ENCODE results near the gene WDR41.

- TF ChIP-seq RNF2 (IDR thresholded peaks at IDR 0.05; ENCODE audit: borderline replicate concordance, low read depth): no peak
- no peak for TF ChIP-seq NR3C1 (IDR thresholded peaks at IDR 0.05)
- TF ChIP-seq, protein P1, sequence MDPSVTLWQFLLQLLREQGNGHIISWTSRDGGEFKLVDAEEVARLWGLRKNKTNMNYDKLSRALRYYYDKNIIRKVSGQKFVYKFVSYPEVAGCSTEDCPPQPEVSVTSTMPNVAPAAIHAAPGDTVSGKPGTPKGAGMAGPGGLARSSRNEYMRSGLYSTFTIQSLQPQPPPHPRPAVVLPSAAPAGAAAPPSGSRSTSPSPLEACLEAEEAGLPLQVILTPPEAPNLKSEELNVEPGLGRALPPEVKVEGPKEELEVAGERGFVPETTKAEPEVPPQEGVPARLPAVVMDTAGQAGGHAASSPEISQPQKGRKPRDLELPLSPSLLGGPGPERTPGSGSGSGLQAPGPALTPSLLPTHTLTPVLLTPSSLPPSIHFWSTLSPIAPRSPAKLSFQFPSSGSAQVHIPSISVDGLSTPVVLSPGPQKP (IDR thresholded peaks at IDR 0.05; ENCODE audit: low read depth, low read length): no peak
- TF ChIP-seq POLR2A (IDR thresholded peaks at IDR 0.05; ENCODE audit: low read length): no peak
- TF ChIP-seq, protein P2, sequence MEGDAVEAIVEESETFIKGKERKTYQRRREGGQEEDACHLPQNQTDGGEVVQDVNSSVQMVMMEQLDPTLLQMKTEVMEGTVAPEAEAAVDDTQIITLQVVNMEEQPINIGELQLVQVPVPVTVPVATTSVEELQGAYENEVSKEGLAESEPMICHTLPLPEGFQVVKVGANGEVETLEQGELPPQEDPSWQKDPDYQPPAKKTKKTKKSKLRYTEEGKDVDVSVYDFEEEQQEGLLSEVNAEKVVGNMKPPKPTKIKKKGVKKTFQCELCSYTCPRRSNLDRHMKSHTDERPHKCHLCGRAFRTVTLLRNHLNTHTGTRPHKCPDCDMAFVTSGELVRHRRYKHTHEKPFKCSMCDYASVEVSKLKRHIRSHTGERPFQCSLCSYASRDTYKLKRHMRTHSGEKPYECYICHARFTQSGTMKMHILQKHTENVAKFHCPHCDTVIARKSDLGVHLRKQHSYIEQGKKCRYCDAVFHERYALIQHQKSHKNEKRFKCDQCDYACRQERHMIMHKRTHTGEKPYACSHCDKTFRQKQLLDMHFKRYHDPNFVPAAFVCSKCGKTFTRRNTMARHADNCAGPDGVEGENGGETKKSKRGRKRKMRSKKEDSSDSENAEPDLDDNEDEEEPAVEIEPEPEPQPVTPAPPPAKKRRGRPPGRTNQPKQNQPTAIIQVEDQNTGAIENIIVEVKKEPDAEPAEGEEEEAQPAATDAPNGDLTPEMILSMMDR (IDR thresholded peaks at IDR 0.05): no peak
- TF ChIP-seq, protein P3, sequence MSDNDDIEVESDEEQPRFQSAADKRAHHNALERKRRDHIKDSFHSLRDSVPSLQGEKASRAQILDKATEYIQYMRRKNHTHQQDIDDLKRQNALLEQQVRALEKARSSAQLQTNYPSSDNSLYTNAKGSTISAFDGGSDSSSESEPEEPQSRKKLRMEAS (IDR thresholded peaks at IDR 0.05): no peak
- no peak for TF ChIP-seq CEBPB (IDR thresholded peaks at IDR 0.05)
- TF ChIP-seq HMGXB4 (CRISPR knock-in tag; IDR thresholded peaks at IDR 0.05; ENCODE audit: borderline replicate concordance): no peak
- no peak for TF ChIP-seq USF2 (IDR thresholded peaks at IDR 0.05)
- TF ChIP-seq, protein P4, sequence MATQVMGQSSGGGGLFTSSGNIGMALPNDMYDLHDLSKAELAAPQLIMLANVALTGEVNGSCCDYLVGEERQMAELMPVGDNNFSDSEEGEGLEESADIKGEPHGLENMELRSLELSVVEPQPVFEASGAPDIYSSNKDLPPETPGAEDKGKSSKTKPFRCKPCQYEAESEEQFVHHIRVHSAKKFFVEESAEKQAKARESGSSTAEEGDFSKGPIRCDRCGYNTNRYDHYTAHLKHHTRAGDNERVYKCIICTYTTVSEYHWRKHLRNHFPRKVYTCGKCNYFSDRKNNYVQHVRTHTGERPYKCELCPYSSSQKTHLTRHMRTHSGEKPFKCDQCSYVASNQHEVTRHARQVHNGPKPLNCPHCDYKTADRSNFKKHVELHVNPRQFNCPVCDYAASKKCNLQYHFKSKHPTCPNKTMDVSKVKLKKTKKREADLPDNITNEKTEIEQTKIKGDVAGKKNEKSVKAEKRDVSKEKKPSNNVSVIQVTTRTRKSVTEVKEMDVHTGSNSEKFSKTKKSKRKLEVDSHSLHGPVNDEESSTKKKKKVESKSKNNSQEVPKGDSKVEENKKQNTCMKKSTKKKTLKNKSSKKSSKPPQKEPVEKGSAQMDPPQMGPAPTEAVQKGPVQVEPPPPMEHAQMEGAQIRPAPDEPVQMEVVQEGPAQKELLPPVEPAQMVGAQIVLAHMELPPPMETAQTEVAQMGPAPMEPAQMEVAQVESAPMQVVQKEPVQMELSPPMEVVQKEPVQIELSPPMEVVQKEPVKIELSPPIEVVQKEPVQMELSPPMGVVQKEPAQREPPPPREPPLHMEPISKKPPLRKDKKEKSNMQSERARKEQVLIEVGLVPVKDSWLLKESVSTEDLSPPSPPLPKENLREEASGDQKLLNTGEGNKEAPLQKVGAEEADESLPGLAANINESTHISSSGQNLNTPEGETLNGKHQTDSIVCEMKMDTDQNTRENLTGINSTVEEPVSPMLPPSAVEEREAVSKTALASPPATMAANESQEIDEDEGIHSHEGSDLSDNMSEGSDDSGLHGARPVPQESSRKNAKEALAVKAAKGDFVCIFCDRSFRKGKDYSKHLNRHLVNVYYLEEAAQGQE (IDR thresholded peaks at IDR 0.05): no peak
- TF ChIP-seq BHLHE40 (IDR thresholded peaks at IDR 0.05; ENCODE audit: low read depth, low read length): no peak
- no peak for TF ChIP-seq JUN (IDR thresholded peaks at IDR 0.05)
- TF ChIP-seq CHD2 (IDR thresholded peaks at IDR 0.05; ENCODE audit: low read length, partially characterized antibody): no peak
Observed at GRCh38 chr5:77423022-77423750, 68.9 kb downstream of the WDR41 start.
